HG03060 (cell line): ENCODE results near the gene SHFL.

Experiments
- ATAC-seq: cut with Tn5 transposase; IDR thresholded peaks from one replicate; pipeline ENCODE4 v1.9.1; 2021; ENCODE audit warnings: low read depth, moderate number of reproducible peaks; ENCODE audit not compliant: unreplicated experiment

The SHFL gene

DNA sequence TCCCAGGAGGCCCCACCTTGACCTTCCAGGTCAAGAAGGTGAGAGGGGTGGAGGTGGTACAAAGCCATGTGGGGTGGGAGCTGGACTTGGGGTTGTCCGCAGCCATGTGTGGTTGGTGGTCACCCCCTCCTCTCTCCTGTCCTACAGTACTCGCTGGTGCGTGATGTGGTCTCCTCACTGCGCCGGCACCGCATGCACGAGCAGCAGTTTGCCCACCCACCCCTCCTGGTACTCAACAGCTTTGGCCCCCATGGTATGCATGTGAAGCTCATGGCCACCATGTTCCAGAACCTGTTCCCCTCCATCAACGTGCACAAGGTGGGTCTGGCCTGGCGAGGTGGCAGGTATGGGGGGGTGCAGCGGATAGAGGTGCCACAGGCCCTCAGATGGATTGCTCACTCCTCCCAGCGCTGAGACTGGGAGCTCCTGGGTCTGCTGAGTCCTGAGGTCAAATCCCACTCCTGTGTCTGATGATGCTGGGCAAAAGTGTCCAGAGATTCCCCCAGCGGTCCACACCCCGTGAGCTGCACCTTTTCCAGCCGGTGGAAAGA, 21.8 kb downstream of the SHFL start:
- no peak for ATAC-seq

DNA sequence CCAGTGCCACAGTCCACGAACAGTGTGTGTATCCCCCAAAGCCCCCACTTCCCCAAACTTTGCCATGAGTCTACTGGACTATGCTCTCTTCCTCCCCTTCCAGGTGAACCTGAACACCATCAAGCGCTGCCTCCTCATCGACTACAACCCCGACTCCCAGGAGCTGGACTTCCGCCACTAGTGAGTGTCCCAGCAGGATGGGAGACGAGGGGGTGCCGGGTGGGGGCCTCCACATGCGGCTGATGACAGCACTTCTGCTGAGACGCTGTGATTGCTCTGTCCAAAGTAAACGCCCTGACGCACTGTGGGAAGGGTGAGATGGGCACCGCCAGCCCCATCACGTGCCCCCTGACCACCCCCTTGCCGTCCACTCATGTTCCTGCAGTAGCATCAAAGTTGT, 23.4 kb downstream of the SHFL start:
- no peak for ATAC-seq

DNA sequence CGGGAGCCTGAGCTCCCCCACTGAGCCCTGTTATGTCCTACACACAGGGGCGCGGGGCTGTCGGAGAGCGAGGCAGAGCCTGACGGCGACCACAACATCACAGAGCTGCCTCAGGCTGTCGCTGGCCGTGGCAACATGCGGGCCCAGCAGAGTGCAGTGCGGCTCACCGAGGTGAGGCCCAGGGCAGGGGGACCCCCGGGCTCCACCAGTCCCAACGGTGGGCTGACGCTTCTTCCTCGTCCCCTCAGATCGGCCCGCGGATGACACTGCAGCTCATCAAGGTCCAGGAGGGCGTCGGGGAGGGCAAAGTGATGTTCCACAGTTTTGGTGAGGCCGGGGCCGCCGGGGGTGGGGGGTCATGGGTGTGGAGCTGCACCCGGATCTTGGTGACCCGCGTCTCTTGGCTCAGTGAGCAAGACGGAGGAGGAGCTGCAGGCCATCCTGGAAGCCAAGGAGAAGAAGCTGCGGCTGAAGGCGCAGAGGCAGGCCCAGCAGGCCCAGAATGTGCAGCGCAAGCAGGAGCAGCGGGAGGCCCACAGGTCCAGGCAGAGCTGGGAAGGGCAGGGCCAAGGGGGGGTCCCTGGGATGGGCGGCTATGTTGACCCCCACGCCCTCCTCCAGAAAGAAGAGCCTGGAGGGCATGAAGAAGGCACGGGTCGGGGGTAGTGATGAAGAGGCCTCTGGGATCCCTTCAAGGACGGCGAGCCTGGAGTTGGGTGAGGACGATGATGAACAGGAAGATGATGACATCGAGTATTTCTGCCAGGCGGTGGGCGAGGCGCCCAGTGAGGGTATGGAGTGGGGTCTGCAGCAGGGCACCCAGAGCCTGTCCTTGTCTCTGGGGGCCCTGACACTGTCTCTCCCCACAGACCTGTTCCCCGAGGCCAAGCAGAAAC, 24.2 kb downstream of the SHFL start:
- ATAC-seq: no peak

DNA sequence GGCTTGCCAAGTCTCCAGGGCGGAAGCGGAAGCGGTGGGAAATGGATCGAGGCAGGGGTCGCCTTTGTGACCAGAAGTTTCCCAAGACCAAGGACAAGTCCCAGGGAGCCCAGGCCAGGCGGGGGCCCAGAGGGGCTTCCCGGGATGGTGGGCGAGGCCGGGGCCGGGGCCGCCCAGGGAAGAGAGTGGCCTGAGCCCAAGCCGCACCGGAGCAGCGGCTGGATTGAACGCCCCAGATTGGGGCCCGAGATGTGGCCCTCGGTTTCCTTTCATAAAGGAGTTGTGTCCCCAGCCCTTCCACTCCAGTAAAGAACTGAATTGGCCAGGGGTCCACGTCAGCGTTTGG, 24.8 kb downstream of the SHFL start:
- no peak for ATAC-seq

DNA sequence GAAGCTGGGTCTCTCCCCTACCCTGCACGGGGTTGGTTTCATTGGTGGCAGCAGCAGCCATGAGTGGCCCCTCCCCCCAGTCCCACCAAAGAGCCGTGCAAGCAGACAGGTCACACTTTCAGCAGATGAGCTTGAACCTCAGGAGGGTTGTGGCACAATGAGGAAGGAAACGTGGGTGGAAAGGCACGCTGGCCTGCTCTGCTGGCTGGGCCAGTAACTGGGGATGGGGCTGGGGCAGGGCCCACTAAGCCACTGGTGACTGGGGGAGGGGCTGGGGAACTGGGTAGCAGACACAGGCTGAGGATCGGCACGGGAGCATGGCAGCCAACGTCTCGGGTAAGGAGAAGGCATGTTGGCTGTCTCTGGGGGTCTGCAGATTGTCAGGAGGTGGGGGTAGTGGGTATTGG, 25.3 kb downstream of the SHFL start, which contains the start of gene P2RY11:
P2RY11 (plus strand) TSS at position 289 of the 407 bp plus-strand sequence; CDS start at position 318, 29 bp downstream.
- ATAC-seq: no peak

DNA sequence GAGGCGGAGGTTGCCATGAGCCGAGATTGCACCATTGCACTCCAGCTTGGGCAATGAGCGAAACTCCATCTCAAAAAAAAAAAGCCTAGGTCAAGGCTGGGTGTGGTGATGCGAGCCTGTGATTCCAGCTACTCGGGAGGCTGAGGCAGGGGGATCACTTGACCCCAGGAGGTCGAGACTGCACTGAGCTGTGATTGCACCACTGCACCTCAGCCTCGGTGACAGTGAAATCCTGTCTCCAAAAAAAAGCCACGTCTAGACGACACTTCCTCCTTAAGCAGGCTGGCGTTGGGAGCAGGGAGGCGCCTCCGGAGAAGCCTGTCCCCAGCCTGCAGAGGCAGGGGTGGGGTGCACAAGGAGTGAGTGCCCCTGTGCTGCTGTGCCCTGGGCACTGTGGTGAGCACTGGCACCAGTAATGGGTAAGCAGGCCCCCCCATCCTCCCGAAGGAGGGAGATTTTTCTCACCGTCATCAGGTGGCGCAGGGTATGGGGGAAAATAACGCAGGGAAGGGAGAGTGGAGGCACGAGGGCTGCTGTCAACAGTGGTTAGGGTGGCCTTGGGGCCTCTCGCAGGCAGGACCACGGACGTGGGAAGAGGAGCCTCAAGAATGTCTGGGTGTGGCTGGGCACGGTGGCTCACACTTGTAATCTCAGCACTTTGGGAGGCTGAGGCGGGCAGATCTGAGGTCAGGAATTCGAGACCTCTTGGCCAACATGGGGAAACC, 26.1 kb downstream of the SHFL start:
- no peak for ATAC-seq

DNA sequence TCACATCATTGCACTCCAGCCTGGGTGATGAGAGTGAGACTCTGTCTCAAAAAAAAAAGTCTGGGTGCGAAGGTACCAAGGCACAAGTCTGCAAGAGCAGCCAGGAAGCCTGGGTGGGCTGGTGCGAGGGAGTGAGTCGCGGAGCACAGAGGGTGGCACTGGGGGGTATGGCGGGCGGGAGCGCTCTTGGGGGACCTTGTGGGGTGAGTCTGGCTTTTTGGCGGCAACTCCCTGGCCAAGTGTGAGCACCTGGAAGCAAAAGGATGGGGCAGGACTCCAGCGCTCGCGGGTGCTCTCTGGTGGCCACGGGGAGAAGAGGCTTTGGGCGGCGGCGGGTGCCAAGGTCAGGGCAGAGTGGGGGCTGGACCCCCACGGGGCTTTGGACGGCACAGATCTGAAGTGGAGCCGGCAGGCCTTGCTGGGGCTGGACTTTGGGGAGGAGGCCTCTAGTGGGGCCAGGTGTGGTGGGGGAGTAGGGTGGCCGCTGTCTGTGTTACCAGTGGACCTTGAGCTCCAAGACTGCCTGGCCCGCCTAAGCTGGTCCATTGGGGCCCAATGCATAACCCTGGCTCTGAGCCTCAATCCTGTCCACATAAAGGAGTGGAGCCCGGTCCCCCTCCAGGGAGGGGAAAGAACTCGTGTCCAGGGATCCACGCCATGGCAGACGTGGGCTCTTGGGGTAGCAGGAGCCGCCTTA, 26.9 kb downstream of the SHFL start:
- no peak for ATAC-seq

DNA sequence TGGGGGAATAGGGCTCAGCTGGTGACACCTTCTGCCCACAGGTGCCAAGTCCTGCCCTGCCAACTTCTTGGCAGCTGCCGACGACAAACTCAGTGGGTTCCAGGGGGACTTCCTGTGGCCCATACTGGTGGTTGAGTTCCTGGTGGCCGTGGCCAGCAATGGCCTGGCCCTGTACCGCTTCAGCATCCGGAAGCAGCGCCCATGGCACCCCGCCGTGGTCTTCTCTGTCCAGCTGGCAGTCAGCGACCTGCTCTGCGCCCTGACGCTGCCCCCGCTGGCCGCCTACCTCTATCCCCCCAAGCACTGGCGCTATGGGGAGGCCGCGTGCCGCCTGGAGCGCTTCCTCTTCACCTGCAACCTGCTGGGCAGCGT, 27.5 kb downstream of the SHFL start:
- ATAC-seq: no peak

DNA sequence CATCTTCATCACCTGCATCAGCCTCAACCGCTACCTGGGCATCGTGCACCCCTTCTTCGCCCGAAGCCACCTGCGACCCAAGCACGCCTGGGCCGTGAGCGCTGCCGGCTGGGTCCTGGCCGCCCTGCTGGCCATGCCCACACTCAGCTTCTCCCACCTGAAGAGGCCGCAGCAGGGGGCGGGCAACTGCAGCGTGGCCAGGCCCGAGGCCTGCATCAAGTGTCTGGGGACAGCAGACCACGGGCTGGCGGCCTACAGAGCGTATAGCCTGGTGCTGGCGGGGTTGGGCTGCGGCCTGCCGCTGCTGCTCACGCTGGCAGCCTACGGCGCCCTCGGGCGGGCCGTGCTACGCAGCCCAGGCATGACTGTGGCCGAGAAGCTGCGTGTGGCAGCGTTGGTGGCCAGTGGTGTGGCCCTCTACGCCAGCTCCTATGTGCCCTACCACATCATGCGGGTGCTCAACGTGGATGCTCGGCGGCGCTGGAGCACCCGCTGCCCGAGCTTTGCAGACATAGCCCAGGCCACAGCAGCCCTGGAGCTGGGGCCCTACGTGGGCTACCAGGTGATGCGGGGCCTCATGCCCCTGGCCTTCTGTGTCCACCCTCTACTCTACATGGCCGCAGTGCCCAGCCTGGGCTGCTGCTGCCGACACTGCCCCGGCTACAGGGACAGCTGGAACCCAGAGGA, 28.0 kb downstream of the SHFL start:
- ATAC-seq: no peak

DNA sequence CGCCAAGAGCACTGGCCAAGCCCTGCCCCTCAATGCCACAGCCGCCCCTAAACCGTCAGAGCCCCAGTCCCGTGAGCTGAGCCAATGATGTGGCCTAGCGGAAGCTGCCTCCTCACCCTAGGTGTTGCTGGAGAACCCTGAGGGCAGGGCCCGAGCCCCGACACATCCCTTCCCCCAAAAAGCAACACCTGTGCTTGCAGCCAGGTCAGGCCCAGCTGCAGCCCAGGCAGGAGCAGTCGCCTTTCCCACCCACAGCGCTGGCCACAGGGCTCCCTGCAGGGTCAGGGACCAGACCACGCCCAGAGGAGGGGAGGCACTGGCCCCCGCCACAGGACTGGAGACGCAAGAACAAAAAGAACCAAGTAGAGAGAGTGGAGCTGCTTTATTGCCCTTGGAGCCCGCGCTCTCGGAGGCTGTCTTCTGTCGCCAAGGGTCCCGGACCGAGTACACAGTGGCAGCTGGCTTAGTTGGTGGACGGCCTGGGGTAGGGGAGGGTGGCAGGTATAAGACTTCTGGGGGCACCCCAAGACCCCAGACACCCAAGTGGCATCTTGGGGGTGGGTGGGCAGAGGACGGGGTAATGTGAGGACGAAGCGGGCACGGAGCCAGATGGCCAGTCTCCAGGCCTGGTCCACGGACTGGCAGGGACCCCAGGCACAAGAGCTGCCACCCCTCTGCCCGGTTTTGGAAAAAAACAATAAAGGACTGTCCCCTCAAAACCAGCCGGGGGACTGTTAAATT, 28.7 kb downstream of the SHFL start:
- ATAC-seq: no peak

DNA sequence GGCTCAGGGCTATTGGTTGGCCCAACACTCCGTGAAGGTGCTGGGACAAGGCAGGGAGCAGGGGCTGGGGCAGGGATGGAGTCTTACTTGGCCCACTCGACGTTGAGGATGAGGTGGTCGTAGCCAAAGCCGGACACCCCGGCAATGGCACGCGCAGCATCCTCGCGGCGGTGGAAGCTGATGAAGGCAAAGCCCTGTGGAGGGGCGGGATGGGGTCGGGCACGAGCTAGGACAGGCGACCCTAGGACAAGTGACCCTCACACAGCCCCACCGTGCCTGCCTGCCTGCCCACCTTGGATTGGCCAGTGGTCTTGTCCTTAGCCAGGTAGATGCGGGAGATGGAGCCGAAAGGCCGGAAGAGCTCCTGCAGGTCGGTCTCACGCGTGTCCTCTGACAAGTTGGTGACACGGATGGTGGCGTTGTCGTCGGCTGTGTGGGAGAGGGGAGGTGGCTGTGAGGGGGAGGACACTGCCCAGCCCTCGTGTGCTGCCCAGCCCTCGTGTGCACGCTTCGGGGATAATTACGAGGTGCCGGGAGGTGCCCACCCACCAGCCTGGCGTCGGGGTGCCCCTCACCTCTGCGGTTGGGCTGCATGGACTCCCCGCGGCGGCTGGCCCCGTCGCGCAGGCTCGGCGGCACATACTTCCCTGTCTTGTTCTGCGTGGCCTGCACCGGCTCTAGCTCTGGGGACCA, 29.4 kb downstream of the SHFL start:
- no peak for ATAC-seq

DNA sequence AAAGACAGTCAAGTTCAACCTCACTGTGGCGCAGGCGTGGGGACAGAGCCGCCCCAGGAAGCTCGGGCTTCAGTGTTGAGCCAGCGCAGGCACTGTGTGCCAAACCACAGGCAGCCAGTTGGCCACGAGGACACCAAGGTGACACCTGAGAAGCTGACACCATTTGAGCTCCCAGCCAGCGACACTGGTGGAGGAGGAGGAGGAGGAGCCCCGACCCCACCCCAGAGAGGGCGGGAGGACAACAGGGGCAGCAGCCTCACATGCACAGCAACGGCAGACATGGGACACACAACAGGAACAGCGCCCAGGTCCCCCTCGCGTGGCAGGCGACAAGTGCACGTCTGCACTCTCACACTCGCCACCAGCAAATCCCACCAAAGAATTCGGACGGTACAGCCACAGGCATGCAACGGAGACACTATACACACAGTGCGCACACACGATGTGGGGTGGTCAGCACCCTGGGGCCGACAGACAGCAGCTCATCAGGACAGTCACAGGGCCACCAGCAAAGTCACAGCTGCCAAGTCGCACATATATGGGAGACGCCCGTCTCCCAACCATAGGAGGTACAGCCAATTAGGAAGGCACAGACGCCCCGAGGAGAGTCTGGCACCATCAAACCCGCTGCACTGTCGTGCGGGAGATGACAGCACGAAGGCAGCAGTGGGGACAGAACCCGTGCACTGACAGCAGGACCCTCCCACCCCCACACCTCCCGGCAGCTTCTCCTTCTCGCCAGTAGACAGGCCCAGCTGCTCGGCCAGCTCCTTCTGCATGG, 30.2 kb downstream of the SHFL start:
- no peak for ATAC-seq

DNA sequence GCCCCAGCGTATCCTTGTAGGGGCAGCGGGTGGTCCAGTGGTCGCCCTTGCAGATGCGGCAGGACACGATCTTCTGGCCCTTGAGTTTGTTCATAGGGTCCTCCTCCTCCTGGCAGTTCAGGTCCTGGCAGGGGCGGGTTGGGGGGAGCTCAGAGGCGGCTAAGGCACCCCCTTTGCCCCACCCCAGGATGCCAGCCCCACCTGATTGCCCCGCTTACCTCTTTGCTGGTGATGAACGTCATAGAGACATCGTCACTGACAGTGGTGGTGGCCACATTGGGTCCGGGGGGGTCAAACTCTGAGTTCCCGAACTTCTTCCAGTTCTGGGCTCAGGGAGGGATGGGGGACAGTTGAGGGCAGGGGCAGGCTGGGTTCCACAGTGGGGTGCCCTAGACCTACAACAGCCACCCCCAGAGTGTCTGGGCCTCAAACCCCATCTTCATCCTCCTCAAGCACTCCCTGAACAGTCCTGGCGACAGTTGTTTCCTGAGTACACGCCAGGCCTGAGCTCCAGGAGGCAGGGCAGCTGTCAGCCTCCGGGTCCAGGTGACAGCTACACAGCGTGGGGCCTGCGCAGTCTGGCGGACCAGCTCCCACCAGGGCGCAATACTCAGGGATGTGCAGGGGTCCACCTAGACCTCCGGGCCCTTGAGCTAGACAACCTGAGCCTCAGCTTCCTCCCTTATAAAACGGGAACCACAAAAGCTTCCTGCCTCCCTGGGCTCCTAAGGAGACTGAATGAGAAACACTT, 30.9 kb downstream of the SHFL start:
- no peak for ATAC-seq

DNA sequence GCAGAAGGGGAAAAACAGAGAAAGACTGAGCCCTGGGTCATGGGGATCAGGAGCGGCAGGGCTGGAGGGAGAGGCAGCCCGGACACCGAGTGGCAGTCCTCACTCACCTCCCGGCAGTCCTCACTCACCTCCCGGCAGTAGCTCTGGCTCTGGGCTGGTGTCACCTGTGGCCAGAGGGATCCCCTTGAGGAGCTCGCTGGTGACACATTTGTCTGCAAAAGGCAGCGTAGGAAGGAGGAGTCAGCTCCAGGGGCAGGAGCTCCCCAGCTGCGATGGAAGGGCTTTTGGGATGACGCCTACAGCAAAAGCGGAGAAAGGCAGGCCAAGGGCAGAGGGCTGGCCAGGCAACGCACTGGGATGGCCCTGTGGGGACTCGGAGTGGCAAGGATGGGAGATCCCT, 32.8 kb downstream of the SHFL start:
- no peak for ATAC-seq

DNA sequence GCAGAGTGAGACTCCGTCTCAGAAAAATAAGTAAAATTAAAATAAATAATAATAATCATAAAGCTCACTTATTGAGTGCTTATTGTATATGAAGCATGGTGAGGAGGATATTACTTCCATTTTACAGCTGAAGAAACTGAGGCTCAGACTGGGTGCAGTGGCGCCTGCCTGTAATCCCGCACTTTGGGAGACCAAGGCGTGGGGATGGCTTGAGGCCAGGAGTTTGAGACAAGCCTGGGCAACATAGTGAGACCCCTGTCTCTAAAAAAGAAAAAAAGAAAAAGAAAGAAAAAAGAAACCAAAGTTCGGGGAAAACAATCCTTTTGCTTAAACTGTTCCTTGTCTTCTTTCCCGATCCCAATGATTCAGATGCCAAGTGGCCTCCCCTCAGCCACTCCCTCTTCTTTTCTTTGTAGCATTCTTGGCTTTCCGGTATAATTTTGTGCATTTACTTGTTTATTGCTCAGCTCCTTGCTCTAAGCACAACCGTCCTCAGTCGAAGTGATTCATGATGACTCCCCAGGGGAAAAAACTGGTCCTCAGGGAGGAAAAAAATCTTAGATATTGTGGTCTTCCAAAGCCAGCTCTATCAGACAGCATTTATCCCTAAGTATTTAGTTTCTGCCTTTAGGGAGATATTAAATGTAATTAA, 34.5 kb downstream of the SHFL start:
- no peak for ATAC-seq

DNA sequence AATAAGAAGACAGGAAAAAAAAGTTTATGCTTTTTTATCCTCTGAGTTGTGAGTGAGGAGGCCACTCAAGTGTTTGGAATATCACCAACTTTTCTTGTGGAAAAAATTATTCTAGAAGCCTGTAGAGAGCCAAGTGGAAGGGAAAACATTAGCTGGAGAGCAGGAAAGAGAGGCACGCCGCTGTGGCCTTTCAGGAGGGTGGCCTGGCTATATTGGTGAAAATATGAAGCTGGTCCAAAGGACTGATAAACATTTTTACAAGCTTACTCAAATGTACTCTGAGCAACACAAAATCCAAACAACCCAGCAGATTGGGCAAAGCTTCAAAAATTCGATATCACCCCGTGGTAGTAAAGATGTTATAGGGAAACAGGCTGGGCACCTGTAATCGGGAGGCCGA, 35.9 kb downstream of the SHFL start:
- ATAC-seq: no peak

DNA sequence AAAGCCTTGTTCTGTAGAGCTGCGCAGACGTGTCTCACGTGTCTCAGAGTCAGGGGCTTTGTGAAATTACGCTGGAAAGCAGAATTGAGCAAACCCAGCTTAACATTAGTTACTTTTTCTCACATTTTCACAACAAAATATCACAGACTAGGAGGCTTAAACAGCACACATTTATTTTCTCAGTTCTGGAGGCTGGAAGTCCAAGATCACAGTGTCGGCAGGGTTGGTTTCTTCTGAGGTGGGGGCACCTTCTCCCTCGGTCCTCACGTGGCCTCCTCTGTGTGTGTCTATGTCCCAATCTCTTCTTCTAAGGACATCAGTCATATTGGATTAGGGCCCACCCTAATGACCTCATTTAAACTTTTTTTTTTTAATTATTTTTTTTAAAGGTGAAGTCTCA, 38.3 kb downstream of the SHFL start:
- no peak for ATAC-seq
